Peyer's patch (tissue), 4 donors: ENCODE results near the gene PRXL2C. TPM values are rescaled to one million over a fixed set of nuclear protein-coding genes. Genes with fewer than 3 reads are reported as not detected.
"Not testable (repeated sequence)": the region's sequence is repeated elsewhere in the genome, so short reads cannot be mapped to it uniquely, and the experiment has no call there.

Source experiments
- DNase-seq, 3 donors: peaks; one replicate each; pipeline ENCODE4 v3.0.0-alpha.2; 2017 to 2019
- H3K27ac ChIP-seq, 4 donors: fragments of 200-600 bp; sonication (generic); one replicate each; pipeline ENCODE4 v1.5.1; 2016 to 2019
- H3K27me3 ChIP-seq, 2 donors: fragments of 200-600 bp; sonication (generic); one replicate each; pipeline ENCODE4 v1.5.1; 2019
- H3K36me3 ChIP-seq, 3 donors: fragments of 200-600 bp; sonication (generic); one replicate each; pipeline ENCODE4 v1.5.1; 2016 to 2019
- H3K4me1 ChIP-seq, 4 donors: fragments of 200-600 bp; sonication (generic); one replicate each; pipeline ENCODE4 v1.5.1; 2016 to 2019
- H3K4me3 ChIP-seq, 4 donors: fragments of 200-600 bp; sonication (generic); 1 replicate in 3 of 4; 2 replicates in 1 of 4; pipeline ENCODE4 v1.5.1; 2016 to 2019; ENCODE audit warnings: mild to moderate bottlenecking in 1 of 4
- H3K9me3 ChIP-seq, 4 donors: fragments of 200-600 bp; sonication (generic); one replicate each; pipeline ENCODE4 v1.5.1; 2016 to 2019; ENCODE audit warnings: mild to moderate bottlenecking in 1 of 4
- CTCF ChIP-seq, 6 experiments: fragments of 450-650 bp in 4 of 6; fragments of 200-600 bp in 2 of 6; sonication (generic) in 1 of 6; IDR thresholded peaks; one replicate each; pipeline ENCODE4 v1.5.1; 2017 to 2019; ENCODE audit warnings: antibody characterized with exemption in 6 of 6, mild to moderate bottlenecking in 3 of 6, moderate library complexity in 1 of 6
- POLR2A ChIP-seq, 2 donors: fragments of 450-650 bp; IDR thresholded peaks; one replicate each; pipeline ENCODE4 v1.5.1; 2017; ENCODE audit warnings: antibody characterized with exemption in 2 of 2, mild to moderate bottlenecking in 2 of 2, moderate library complexity in 2 of 2
- total RNA-seq, 4 donors: library from RNA; depleted of rRNA; stranded (reverse); fragments of >200 nt; gene quantifications; one replicate each; pipeline ENCODE4 v1.1.0, GENCODE V29; 2016

The PRXL2C gene
- total RNA-seq, 4 donors from 2014 or later = 5.1 to 8.3 (median 5.7) TPM

DNA sequence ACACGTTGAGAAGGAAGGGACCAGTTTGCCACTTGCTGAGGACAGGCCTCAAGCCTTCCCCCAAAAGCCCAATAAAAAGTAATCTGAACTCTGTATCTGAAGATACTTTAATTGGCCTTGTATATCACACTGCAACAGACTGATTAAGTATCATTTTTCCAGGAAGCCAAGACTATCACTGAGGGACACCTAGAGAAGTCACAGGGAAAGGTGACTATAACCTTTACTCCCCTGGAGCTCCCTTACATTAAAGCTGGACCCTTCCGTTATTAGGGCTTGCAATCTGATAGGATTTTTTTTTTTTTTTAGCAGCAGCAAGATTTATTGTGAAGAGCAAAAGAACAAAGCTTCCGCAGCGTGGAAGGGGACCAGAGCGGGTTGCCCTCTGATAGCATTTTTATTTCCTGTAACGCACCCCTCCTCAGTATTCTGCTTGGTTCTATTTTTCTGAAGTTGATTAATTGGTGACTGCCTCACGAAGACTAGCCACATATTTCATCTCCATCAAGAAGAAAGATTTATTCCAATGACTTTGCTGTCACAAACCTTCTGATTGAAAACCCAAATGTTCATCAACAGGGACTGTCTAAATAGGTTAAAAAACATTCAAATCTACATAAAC, 38.2 kb downstream of the PRXL2C start:
- H3K4me3 ChIP-seq = no peak overlapping the region
- no peaks in the 10 kb centered on the region for H3K36me3 ChIP-seq
- H3K27me3 ChIP-seq = no peaks in the 10 kb centered on the region
- TF ChIP-seq POLR2A (IDR thresholded peaks at IDR 0.05) (no peak), CTCF (IDR thresholded peaks at IDR 0.05) (no peak)
- DNase-seq = no peak
- H3K27ac ChIP-seq = no peak overlapping the region
- H3K4me1 ChIP-seq = peaks cover 0 to 12% (median 0%) of the 10 kb centered on the region in 4 donors
- H3K9me3 ChIP-seq = no peaks in the 10 kb centered on the region

GRCh38 chr9:96615411-96615810, 39.7 kb downstream of the PRXL2C start:
- Histone ChIP-seq H3K4me1 (peaks cover 0 to 12% (median 2%) of the 10 kb centered on the region in 4 donors), H3K36me3 (no peaks in the 10 kb centered on the region), H3K27me3 (no peaks in the 10 kb centered on the region), H3K27ac (no peak overlapping the region), H3K4me3 (no peak overlapping the region), H3K9me3 (no peaks in the 10 kb centered on the region)
- no peak for DNase-seq
- TF ChIP-seq CTCF (IDR thresholded peaks at IDR 0.05) = no peak
- TF ChIP-seq POLR2A (IDR thresholded peaks at IDR 0.05) = no peak

- not testable (repeated sequence) for H3K4me3 ChIP-seq, H3K27me3 ChIP-seq, H3K36me3 ChIP-seq, DNase-seq, H3K27ac ChIP-seq, H3K9me3 ChIP-seq
- peaks cover 0 to 12% (median 2%) of the 10 kb centered on the region in 4 donors for H3K4me1 ChIP-seq
Measured at GRCh38 chr9:96614664-96615063, 40.5 kb downstream of the PRXL2C start.

DNA sequence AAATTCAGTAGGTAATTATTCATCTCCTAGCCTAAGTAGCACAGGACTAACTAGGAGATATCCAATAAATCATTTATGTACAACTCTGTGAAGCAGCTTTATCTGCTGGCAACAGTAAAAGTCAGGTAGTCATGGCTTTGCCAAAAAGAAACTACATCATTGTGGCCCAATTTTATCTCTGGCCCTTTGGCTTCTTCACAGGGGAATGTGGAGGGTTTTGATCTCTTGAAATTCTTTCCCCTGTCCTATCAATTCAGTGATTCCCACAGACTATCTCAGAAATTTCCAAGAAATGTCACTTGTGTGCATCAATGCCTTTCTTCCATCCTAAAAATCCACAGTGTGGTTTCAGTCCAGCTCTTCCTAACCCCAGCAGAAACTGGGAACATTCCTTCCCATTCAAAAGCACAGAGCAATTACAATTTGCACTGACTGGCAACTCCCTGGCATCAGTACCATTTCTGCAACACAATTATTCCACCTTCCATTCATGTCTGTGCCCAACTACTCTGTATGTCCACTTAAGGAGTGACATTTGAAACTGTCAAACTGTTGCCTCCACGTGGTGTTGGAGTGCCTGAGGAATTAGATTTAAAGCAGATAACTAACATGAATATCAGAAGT, 42.0 kb downstream of the PRXL2C start:
- Histone ChIP-seq H3K36me3 (no peaks in the 10 kb centered on the region), H3K9me3 (no peaks in the 10 kb centered on the region), H3K4me3 (no peak overlapping the region), H3K27me3 (no peaks in the 10 kb centered on the region), H3K27ac (peak overlapping the region in 1 of 4 donors; percentile 76), H3K4me1 (peaks cover 0 to 4% (median 2%) of the 10 kb centered on the region in 4 donors)
- no peak for DNase-seq
- TF ChIP-seq POLR2A (IDR thresholded peaks at IDR 0.05) = no peak
- TF ChIP-seq CTCF (IDR thresholded peaks at IDR 0.05) = no peak

DNA sequence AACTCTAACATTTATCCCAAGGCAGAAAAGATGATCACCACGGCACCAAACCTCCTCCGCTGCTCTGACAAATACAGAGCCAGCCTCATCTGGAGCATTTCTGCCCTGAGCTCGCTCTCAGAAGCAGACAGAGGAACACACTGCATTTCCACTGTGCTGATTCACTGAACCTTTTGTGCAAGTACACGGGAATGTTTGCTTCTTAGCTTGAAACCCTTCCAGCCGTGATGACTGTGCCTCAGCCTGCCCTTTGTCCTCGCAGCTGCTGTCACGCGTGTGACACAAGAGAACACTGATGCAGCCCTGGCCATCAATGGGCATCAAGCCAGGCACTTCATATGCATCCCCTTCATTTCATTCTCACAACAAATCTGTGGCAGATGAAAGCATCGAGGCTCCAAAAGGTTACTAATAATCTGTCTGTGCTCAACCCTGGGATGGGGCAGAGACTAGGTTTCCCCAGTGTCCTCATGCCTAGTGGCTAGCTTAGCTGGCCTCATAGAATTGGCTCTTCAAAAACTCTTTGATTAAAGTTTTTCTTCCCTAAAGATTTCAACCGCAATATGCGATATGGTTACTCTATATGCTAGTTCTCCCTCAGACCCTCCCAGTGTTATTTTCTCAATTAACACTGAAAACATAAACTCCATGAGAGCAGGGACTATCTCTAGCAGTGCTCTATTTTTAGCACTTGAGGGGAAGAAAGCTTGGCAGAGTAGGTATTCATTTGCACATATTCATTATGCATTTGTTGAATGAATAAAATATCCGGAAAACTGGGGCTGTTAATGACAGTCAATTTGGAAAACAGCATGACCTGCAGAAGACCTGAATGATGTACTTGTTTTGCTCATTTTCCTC, 42.8 kb downstream of the PRXL2C start:
- Histone ChIP-seq H3K4me1 (peaks cover 0 to 4% (median 2%) of the 10 kb centered on the region in 4 donors), H3K36me3 (no peaks in the 10 kb centered on the region), H3K9me3 (no peaks in the 10 kb centered on the region), H3K27me3 (no peaks in the 10 kb centered on the region), H3K4me3 (peak overlapping the region in 1 of 4 donors; percentile 13), H3K27ac (peak overlapping the region in 3 of 4 donors; percentile 36 to 76 (median 47))
- TF ChIP-seq CTCF (IDR thresholded peaks at IDR 0.05) (no peak), POLR2A (IDR thresholded peaks at IDR 0.05) (peak in 1 of 2 donors; percentile 44)
- DNase-seq = peak in 2 of 3 donors; percentile 79 to 88

DNA sequence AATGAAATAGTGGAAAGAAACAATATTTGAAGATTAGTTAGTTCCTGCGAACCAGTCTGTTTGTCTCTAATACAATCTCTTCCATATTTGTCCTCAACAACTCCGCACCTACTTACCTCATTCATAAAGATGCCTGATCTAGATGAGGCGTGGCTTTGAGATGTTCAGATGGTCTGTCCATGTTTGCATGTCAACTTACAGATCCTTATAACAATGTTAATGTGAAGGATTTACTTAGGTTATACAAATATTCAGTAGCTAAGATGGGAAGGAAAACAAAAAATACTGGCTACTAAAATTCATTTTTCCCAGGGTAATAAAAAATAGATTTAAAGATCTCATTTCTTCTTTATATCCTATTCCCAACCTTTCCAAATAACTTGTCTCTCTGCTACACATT, 43.8 kb downstream of the PRXL2C start:
- Histone ChIP-seq H3K9me3 (no peaks in the 10 kb centered on the region), H3K27me3 (no peaks in the 10 kb centered on the region), H3K36me3 (no peaks in the 10 kb centered on the region), H3K4me1 (peaks cover 0 to 4% (median 2%) of the 10 kb centered on the region in 4 donors), H3K27ac (peak overlapping the region in 1 of 4 donors; percentile 36), H3K4me3 (no peak overlapping the region)
- TF ChIP-seq POLR2A (IDR thresholded peaks at IDR 0.05) (no peak), CTCF (IDR thresholded peaks at IDR 0.05) (no peak)
- DNase-seq = no peak
